Astrocyte (in vitro differentiated cells and primary cell): Measurements from ENCODE around the gene MFNG. TPM values are rescaled to one million over a fixed set of nuclear protein-coding genes. Genes with fewer than 3 reads are reported as not detected.

Source experiments
- DNase-seq: peaks from one replicate; pipeline ENCODE4 v3.0.0-alpha.2; 2010; ENCODE audit warnings: low read depth
- FAIRE-seq: peaks from 2 replicates; lab custom pipeline; 2011; peaks lifted over from hg19 to GRCh38; lab: Jason Lieb, UNC
- H2AFZ ChIP-seq: 2 replicates; pipeline ENCODE4 v1.6.0; 2012; ENCODE audit warnings: low read depth, low read length, inconsistent platforms
- H3K27ac ChIP-seq: 2 replicates; pipeline ENCODE4 v1.5.1; 2011; ENCODE audit warnings: low read depth, low read length, inconsistent platforms
- H3K27me3 ChIP-seq: 2 replicates; pipeline ENCODE4 v1.6.0; 2011; ENCODE audit warnings: low read length, inconsistent platforms; ENCODE audit not compliant: insufficient read depth
- H3K36me3 ChIP-seq: 2 replicates; pipeline ENCODE4 v1.5.1; 2011; ENCODE audit warnings: low read length, inconsistent platforms; ENCODE audit not compliant: insufficient read depth
- H3K4me1 ChIP-seq: 2 replicates; pipeline ENCODE4 v1.5.1; 2011; ENCODE audit warnings: low read length, inconsistent platforms; ENCODE audit not compliant: insufficient read depth
- H3K4me2 ChIP-seq: 2 replicates; pipeline ENCODE4 v1.6.0; 2012; ENCODE audit warnings: low read length, inconsistent platforms
- H3K4me3 ChIP-seq: 2 replicates; pipeline ENCODE4 v1.5.1; 2011; ENCODE audit warnings: low read depth, mild to moderate bottlenecking, low read length, inconsistent platforms; ENCODE audit not compliant: insufficient read depth
- H3K79me2 ChIP-seq: 2 replicates; pipeline ENCODE4 v1.6.0; 2012; ENCODE audit warnings: mild to moderate bottlenecking, low read length, inconsistent platforms; ENCODE audit not compliant: insufficient read depth
- H3K9ac ChIP-seq: 2 replicates; pipeline ENCODE4 v1.6.0; 2012; ENCODE audit warnings: mild to moderate bottlenecking, low read length, inconsistent platforms
- H3K9me3 ChIP-seq: 2 replicates; pipeline ENCODE4 v1.5.1; 2012; ENCODE audit warnings: low read depth, mild to moderate bottlenecking, low read length, inconsistent platforms; ENCODE audit not compliant: insufficient read depth
- H4K20me1 ChIP-seq: 2 replicates; pipeline ENCODE4 v1.6.0; 2012; ENCODE audit warnings: low read length, inconsistent platforms; ENCODE audit not compliant: insufficient read depth
- H3K27ac Mint-ChIP-seq: one replicate; pipeline ENCODE4 v1.8.0; 2021; ENCODE audit warnings: mild to moderate bottlenecking, mixed read lengths; ENCODE audit not compliant: unreplicated experiment
- H3K27me3 Mint-ChIP-seq: one replicate; pipeline ENCODE4 v1.8.0; 2021; ENCODE audit warnings: low read depth, mixed read lengths; ENCODE audit not compliant: unreplicated experiment
- H3K36me3 Mint-ChIP-seq: one replicate; pipeline ENCODE4 v1.8.0; 2021; ENCODE audit warnings: low read depth, mixed read lengths; ENCODE audit not compliant: unreplicated experiment
- H3K4me1 Mint-ChIP-seq: one replicate; pipeline ENCODE4 v1.8.0; 2021; ENCODE audit warnings: low read depth, mixed read lengths; ENCODE audit not compliant: unreplicated experiment
- H3K4me3 Mint-ChIP-seq: one replicate; pipeline ENCODE4 v1.8.0; 2021; ENCODE audit warnings: mild to moderate bottlenecking, moderate library complexity, mixed read lengths; ENCODE audit not compliant: unreplicated experiment
- H3K9me3 Mint-ChIP-seq: one replicate; pipeline ENCODE4 v1.8.0; 2021; ENCODE audit warnings: mild to moderate bottlenecking, mixed read lengths; ENCODE audit not compliant: unreplicated experiment
- CTCF ChIP-seq: IDR thresholded peaks from 2 replicates; pipeline ENCODE4 v1.5.1; 2011; ENCODE audit warnings: low read depth, mild to moderate bottlenecking, inconsistent platforms, low read length, moderate library complexity; ENCODE audit not compliant: insufficient read depth
- EZH2 ChIP-seq: IDR thresholded peaks from 2 replicates; pipeline ENCODE4 v1.6.1; 2012; ENCODE audit warnings: mild to moderate bottlenecking, low read length, inconsistent platforms; ENCODE audit not compliant: insufficient read depth
- total RNA-seq: library from RNA; stranded (reverse); gene quantifications from 2 replicates; pipeline ENCODE4 v1.2.1, GENCODE V29; 2021

Gene MFNG
- total RNA-seq, 1 donor from 2014 or later, result 1.4 TPM

GRCh38 chr22:37473437-37473946 is 12.7 kb downstream of the MFNG start:
- Mint-ChIP-seq H3K36me3 (peaks cover 10% of the 10 kb centered on the region), H3K27me3 (peaks cover 52% of the 10 kb centered on the region), H3K4me3 (no peak overlapping the region), H3K9me3 (no peaks in the 10 kb centered on the region), H3K27ac (no peak overlapping the region), H3K4me1 (peaks cover 7% of the 10 kb centered on the region)
- Histone ChIP-seq H3K9ac (no peak overlapping the region), H2AFZ (no peak overlapping the region), H4K20me1 (no peaks in the 10 kb centered on the region), H3K4me2 (no peak overlapping the region), H3K27me3 (peaks cover 8% of the 10 kb centered on the region), H3K36me3 (no peaks in the 10 kb centered on the region), H3K27ac (no peak overlapping the region), H3K79me2 (no peaks in the 10 kb centered on the region), H3K4me1 (no peaks in the 10 kb centered on the region), H3K4me3 (no peak overlapping the region), H3K9me3 (no peaks in the 10 kb centered on the region)
- DNase-seq, result no peak
- TF ChIP-seq EZH2, result no peak
- no peak for FAIRE-seq

- peaks cover 7% of the 10 kb centered on the region for H3K4me1 Mint-ChIP-seq
- no peak overlapping the region for H3K27ac Mint-ChIP-seq
- FAIRE-seq, result no peak
- no peaks in the 10 kb centered on the region for H4K20me1 ChIP-seq
- no peak overlapping the region for H3K27ac ChIP-seq
- H3K79me2 ChIP-seq, result no peaks in the 10 kb centered on the region
- H3K4me3 ChIP-seq, result no peak overlapping the region
- H3K36me3 ChIP-seq, result no peaks in the 10 kb centered on the region
- H3K4me2 ChIP-seq, result no peak overlapping the region
- H3K4me3 Mint-ChIP-seq, result no peak overlapping the region
- no peaks in the 10 kb centered on the region for H3K4me1 ChIP-seq
- H3K27me3 ChIP-seq, result peaks cover 12% of the 10 kb centered on the region
- DNase-seq, result no peak
- H3K9me3 ChIP-seq, result no peaks in the 10 kb centered on the region
- no peaks in the 10 kb centered on the region for H3K9me3 Mint-ChIP-seq
- peaks cover 10% of the 10 kb centered on the region for H3K36me3 Mint-ChIP-seq
- no peak overlapping the region for H3K9ac ChIP-seq
- H2AFZ ChIP-seq, result no peak overlapping the region
- peaks cover 54% of the 10 kb centered on the region for H3K27me3 Mint-ChIP-seq
- TF ChIP-seq EZH2 (no peak), CTCF (peak; percentile 35)
Observed at GRCh38 chr22:37472418-37473006, 13.7 kb downstream of the MFNG start.

GRCh38 chr22:37471727-37472417 is 14.3 kb downstream of the MFNG start:
- peaks cover 48% of the 10 kb centered on the region for H3K27me3 Mint-ChIP-seq
- Histone ChIP-seq H3K36me3 (no peaks in the 10 kb centered on the region), H3K4me2 (no peak overlapping the region), H2AFZ (no peak overlapping the region), H3K9me3 (no peaks in the 10 kb centered on the region), H3K4me3 (no peak overlapping the region), H3K27ac (no peak overlapping the region), H4K20me1 (no peaks in the 10 kb centered on the region), H3K9ac (no peak overlapping the region), H3K4me1 (no peaks in the 10 kb centered on the region), H3K79me2 (no peaks in the 10 kb centered on the region), H3K27me3 (peaks cover 17% of the 10 kb centered on the region)
- H3K4me1 Mint-ChIP-seq, result peaks cover 7% of the 10 kb centered on the region
- no peak for FAIRE-seq
- no peak overlapping the region for H3K4me3 Mint-ChIP-seq
- H3K36me3 Mint-ChIP-seq, result peaks cover 10% of the 10 kb centered on the region
- DNase-seq, result no peak
- no peaks in the 10 kb centered on the region for H3K9me3 Mint-ChIP-seq
- TF ChIP-seq EZH2, result no peak
- no peak for TF ChIP-seq CTCF
- no peak overlapping the region for H3K27ac Mint-ChIP-seq
